GM18526 (cell line): ENCODE data around the gene PLK2.

ENCODE experiments used
- POLR2A ChIP-seq: IDR thresholded peaks from 3 replicates; pipeline ENCODE4 v1.6.1; 2011; ENCODE audit not compliant: insufficient read length; ENCODE audit errors: extremely low read depth

The PLK2 gene

DNA sequence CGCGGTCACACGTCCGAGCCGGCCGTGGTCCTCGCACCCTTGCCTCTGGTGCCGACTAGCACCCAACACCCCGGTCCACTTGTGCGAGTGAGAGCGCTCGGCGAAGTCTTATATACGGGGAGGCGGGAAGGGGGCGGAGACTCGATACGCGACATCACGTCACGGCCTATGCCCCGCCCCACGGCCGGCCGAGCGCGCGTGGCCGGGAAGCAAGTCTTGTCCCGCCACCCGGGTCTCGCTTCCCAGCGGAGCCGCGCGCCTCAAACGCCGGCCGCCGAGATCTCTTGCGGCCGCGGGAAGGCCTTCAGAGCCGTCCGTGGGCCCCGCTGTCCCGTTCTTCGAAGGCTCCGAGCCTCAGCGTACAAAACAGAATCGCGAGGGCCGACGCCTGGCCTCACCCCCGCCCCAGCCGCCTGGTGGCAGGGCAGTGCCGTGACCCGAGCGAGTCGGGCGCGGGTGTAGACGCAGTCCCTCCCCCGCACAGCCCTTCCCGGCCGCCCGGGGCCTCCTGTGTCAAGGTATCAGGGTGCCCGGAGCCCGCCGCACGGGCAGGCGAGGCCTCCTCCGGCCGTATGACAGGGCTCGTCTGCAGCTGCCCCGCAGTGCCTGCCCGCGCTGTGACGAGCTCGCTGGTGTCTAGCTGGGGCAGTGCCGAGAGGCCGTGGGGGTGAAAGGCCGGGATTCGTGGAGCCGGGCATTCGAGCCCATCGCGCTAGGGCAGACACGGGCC lies at the start of gene PLK2:
Gene PLK2 (minus strand): TSS at position 85 of the 730 bp plus-strand sequence. CDS start 127 bp downstream, outside the sequence.
- peak; percentile 83 for TF ChIP-seq POLR2A

DNA sequence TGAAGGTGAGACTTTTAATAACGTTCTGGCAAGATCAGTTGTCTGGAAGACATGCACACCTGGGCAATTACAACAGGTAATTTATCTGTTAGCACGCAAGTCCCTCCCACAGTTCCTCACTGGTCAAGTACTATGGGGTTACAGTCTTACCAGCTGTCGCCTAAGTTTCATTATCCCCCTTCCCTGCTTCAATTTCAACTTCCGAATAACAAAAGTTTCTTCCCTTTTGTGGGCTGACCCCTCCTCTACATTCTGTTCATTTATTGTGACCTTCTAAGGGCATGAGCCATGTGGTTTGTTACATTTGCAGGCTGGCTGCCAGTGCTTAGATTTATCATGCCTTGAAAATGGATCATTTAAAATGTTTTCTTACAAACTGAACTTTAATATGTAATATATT lies 47.8 kb upstream of the PLK2 start:
- no peak for TF ChIP-seq POLR2A

DNA sequence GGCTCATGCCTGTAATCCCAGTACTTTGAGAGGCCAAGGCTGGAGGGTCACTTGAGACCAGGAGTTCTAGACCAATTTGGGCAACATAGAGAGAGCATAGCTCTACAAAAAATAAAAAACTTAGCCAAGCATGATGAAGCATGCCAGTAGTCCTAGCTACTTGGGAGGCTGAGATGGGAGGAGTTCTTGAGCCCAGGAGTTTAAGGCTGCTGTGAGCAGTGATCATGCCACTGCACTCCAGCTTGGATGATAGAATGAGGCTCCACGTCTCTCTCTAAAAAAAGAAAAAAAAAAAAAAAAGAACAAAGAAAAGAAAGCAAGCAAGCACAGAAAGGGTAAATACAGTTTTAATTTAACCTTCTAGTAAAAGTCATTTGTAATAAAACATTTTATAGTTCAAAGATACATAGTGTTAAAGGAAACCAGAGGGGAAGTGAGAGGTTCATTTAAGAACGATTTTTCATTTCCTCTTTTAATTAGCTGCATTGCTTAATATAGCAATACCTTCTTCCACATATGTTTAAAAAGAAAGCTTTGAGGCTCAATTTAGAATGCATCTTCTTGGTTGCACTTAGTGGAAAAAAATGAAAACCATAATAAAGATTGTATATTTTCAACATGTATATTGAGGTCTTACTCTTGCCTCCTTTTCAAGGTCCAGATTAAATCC lies 46.2 kb upstream of the PLK2 start:
- TF ChIP-seq POLR2A, result no peak

GRCh38 chr5:58505502-58505901 lies 45.6 kb upstream of the PLK2 start:
- no peak for TF ChIP-seq POLR2A

DNA sequence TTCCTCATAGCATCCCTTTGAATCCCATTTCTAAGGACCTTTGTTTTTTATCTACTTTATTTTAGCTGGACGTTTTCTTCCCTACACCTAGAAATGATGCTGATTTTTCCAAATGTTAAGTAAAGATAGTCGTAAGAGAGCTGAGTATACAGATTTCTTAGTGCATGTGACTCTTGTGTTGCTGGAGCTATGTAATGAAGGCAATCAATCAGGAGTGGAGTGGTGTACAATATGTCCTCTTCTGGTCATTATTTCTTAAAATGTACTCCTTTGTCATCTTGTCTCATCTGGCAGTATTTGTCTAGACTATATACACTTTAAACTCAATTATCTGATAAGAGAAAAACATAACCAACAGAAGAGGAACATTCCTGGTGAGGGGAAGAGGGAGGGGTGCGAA lies 44.9 kb upstream of the PLK2 start:
- no peak for TF ChIP-seq POLR2A

- no peak for TF ChIP-seq POLR2A
Measured at GRCh38 chr5:58503390-58504046, 43.6 kb upstream of the PLK2 start.

DNA sequence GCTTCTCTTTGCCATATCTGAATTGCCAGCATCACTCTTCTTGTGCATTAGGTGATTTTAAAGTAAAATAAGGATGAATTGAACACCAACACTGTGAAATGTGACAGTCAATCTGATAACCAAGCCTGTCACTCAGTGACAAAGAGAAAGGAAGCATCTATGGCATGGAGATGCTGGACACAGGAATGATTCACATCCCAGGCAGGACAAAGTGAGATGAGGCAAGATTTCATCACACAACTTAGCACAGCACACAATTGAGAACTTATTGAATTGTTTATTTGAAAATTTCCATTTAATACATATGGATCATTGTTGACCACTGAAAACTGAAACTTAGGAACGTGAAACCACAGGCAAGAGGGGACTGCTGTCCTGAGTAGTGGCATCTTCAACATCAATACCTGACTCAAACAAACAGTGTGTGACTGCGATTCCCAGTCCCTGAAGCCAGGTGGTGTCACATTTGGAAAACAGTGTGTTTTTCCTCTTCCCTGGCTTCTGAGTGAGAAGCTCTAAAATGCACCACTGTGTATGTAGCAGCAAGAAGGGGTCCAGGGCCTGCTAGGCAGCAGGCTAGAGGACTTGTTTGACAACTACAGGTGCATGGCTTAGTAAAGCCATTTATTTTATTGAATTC lies 42.0 kb upstream of the PLK2 start:
- no peak for TF ChIP-seq POLR2A

- no peak for TF ChIP-seq POLR2A
Measured at GRCh38 chr5:58499941-58500340, 40.1 kb upstream of the PLK2 start.

- TF ChIP-seq POLR2A, result no peak
Measured at GRCh38 chr5:58499231-58499630, 39.3 kb upstream of the PLK2 start.

DNA sequence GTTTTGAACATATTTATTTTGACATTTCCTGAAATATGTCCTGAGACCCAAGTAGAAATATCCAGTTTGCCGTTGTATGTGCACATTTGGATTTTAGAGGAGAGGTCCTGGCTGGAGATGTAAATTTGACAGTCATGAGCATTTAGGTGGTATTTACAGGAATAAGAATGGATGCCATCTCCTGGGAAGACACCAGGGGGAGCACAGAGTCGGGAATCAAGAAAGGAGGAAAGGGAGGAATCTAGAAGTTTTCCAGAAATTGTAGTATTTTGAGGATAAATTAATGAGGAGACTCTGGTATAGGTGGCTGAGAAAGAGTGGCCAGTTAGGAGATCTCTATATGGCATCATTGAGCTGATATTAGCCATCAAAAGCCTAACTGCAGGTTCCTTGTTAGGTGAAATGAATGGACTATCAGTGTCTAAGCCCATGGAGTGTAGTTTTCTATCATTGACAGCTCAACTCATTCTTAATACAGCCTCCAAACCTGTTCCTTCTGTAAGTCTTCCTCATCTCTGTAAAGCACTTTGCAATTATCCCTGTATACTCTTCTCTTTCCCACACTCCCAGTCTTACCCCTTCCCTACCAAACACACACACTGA lies 38.6 kb upstream of the PLK2 start:
- TF ChIP-seq POLR2A, result no peak

GRCh38 chr5:58497921-58498320 lies 38.0 kb upstream of the PLK2 start:
- no peak for TF ChIP-seq POLR2A

DNA sequence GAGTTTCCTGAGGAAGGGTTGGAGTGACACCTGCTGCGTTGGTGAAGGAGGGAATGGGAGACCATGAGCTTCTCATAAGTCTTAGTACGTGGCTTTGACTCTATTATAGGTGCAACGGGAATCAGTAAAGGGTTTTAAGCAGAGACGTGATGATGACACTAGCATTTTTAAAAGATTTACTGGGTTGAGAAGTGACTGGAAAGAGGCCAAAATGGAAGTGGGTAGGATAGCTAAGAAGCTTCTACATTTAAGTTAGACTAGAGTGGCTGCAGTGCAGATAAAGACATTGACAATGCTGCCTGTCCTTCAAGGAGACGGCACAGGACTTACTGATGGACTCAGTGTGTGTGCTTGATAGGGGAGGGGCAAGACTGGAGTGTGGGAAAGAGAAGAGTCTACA lies 37.5 kb upstream of the PLK2 start:
- TF ChIP-seq POLR2A, result no peak

GRCh38 chr5:58496488-58496887 lies 36.6 kb upstream of the PLK2 start:
- no peak for TF ChIP-seq POLR2A

DNA sequence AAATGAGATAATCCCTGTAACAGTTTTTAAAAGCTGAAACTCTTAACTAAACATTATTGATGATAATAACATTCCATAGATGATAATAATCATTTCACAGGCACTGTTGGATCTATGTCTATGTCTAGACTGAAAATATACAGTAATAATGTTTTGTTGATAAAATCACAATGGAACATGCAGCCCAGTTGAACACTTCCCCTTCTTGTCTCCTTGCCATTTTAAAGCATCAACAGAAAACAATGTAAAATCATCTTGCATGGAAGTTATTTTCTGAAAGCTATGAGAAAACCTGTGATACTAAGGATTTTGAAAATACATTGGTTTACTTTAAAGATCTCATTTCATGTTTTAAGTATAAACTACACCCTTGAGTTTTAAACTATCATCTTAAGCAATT lies 33.3 kb upstream of the PLK2 start:
- TF ChIP-seq POLR2A, result no peak

- no peak for TF ChIP-seq POLR2A
Measured at GRCh38 chr5:58491216-58491892, 31.5 kb upstream of the PLK2 start, which contains the start of gene GAPT. GAPT (plus strand) TSS chr5:58491435; CDS start chr5:58494537, 3,102 bp downstream.

DNA sequence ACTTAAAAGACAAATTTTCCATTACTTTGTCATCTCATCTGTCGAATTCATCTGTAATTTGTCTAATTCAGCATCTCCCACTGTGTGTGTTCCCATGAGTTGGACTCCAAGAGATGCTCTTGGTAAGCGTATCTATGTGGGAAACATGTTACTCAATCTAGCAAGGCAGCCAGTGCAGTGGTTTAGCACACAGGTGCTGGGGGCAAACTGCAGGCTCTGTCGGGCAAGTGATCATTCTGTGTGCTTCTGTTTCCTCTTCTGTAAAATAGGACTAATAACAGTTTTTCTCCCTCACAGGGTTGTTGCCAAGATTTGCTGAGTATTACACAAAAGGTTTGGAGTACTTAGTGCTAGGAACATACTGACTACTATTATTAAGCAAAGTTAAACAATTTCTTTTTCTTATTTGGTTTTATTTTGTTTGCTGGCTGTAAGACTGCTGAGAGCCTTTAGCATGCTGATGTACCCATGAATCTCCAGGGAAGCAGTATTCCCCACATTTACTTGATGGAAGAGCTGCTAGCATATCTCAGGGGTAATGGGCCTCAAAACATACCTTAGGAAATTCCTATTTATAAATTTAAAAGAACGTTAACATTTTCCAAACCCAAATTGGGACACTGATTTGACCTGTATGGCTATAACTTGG lies 30.6 kb upstream of the PLK2 start:
- TF ChIP-seq POLR2A, result no peak
